IMR-90 (cell line): Measurements from ENCODE around the gene SIAH3.

Source experiments
- POLR2A ChIP-seq: IDR thresholded peaks from 2 replicates; pipeline ENCODE4 v1.6.1; 2012; ENCODE audit warnings: mild to moderate bottlenecking, low read depth, low read length
- RAD21 ChIP-seq: IDR thresholded peaks from 2 replicates; pipeline ENCODE4 v1.6.1; 2012; ENCODE audit warnings: low read length, improper control_type of control experiment
- TF ChIP-seq, protein P1 (sequence below): conservative IDR thresholded peaks from 2 replicates; pipeline ENCODE4 v1.5.1; 2012; ENCODE audit warnings: mild to moderate bottlenecking, low read depth, low read length, improper control_type of control experiment
- TF ChIP-seq, protein P2 (sequence below): fragments of 150-350 bp; IDR thresholded peaks from 2 replicates; pipeline ENCODE4 v1.6.1; 2017; ENCODE audit warnings: mild to moderate bottlenecking, antibody characterized with exemption, low read length, low read depth

DNA sequence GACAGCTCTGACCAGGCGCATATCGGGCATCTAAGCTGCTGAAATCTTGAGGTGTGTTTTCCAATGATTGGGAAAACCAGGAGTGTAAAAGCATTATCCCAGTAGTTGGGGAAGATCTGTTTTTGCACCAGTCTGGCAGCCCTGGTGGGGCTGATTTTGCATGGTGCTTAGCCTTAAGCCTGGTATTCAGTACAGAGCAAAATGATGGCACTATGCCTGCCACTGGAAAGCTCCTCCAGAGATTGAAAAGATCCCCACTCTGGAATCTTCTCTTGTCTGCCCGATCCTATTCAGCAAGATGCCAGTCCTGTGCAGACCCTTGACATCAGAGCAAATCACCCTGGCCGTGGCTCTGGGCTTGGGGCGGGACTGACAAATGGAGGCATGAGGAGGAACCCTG is 44.7 kb upstream of the SIAH3 start:
- TF ChIP-seq, protein P1, sequence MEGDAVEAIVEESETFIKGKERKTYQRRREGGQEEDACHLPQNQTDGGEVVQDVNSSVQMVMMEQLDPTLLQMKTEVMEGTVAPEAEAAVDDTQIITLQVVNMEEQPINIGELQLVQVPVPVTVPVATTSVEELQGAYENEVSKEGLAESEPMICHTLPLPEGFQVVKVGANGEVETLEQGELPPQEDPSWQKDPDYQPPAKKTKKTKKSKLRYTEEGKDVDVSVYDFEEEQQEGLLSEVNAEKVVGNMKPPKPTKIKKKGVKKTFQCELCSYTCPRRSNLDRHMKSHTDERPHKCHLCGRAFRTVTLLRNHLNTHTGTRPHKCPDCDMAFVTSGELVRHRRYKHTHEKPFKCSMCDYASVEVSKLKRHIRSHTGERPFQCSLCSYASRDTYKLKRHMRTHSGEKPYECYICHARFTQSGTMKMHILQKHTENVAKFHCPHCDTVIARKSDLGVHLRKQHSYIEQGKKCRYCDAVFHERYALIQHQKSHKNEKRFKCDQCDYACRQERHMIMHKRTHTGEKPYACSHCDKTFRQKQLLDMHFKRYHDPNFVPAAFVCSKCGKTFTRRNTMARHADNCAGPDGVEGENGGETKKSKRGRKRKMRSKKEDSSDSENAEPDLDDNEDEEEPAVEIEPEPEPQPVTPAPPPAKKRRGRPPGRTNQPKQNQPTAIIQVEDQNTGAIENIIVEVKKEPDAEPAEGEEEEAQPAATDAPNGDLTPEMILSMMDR = no peak
- TF ChIP-seq POLR2A (no peak), RAD21 (no peak)
- TF ChIP-seq, protein P2, sequence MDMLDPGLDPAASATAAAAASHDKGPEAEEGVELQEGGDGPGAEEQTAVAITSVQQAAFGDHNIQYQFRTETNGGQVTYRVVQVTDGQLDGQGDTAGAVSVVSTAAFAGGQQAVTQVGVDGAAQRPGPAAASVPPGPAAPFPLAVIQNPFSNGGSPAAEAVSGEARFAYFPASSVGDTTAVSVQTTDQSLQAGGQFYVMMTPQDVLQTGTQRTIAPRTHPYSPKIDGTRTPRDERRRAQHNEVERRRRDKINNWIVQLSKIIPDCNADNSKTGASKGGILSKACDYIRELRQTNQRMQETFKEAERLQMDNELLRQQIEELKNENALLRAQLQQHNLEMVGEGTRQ = no peak
